ENCODE measurements around the gene CNPY1. TPM values are rescaled to one million over a fixed set of nuclear protein-coding genes. Genes with fewer than 3 reads are reported as not detected.
"Not testable (repeated sequence)": the region's sequence is repeated elsewhere in the genome, so short reads cannot be mapped to it uniquely, and the experiment has no call there.

CNPY1 gene
- total RNA-seq: not detected
- long read RNA-seq: 0 reads

DNA sequence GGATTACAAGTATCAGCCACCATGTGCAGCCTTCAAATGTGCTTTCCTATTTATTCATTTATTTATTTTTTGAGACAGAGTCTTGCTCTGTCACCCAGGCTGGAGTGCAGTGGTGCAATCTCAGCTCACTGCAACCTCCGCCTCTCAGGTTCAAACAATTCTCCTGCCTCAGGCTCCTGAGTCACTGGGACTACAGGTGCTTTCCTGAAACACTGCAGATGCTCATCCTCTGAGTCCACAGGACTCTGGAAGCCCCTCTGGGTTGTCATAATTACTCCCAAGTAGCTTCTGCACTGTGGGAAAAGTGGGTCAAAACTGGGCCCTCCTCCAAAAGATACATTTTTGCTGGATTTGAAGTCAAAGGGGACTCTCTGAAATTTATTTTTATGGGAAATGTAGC is at the start of gene CNPY1:
CNPY1 (minus strand) TSS at position 111 of the 400 bp plus-strand sequence. CDS start 630 bp downstream, outside the sequence.
- ATAC-seq; intact Hi-C loops (cut with DNase I); DNase-seq (ENCODE audit: missing footprints): not testable (repeated sequence)

DNA sequence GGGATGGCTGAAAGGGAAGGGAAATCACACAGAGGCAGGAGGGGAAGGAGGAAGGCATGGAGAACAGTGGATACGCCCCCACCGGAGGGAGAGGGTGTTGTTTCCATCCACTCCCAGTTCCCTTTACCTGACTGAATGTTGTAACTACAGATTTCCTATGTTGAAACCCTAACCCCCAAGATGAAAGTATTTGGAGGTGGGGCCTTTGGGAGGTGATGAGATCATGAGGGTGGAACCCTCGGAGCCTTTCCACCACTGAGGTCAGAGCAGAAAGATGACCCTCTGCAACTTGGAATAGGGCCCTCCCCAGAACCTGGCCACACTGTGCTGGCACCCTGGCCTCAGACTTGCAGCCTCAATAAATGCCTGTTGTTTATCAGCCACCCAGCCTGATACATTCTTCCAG is 48.6 kb upstream of the CNPY1 start:
- no peak for DNase-seq (ENCODE audit: missing footprints)
- intact Hi-C loops (cut with DNase I): no loop called here
- no peak for ATAC-seq

DNA sequence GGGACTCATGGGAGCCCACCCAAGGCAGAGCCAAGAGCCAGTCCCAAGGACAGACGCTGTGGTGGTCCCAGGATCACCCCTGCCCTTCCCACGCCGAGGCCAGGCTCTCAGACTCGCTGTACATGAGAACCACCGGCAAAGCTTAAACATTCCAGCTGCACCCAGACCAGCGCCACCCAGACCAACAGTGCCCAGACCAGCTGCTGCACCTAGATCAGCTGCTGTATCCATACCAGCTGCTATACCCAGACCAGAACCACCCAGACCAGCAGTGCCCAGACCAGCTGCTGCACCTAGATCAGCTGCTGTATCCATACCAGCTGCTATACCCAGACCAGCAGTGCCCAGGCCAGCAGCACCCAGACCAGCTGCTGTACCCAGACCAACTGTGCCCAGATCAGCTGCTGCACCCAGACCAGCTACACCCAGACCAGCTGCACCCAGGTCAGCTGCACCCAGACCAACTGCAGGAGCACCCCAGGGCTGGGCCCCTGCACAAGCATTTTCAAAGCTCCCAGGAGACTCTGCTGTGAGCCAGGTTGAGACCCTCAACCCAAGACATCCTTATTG is 47.9 kb upstream of the CNPY1 start:
- DNase-seq (ENCODE audit: missing footprints) (no peak), ATAC-seq (no peak)
- intact Hi-C loops (cut with DNase I): no loop called here

DNA sequence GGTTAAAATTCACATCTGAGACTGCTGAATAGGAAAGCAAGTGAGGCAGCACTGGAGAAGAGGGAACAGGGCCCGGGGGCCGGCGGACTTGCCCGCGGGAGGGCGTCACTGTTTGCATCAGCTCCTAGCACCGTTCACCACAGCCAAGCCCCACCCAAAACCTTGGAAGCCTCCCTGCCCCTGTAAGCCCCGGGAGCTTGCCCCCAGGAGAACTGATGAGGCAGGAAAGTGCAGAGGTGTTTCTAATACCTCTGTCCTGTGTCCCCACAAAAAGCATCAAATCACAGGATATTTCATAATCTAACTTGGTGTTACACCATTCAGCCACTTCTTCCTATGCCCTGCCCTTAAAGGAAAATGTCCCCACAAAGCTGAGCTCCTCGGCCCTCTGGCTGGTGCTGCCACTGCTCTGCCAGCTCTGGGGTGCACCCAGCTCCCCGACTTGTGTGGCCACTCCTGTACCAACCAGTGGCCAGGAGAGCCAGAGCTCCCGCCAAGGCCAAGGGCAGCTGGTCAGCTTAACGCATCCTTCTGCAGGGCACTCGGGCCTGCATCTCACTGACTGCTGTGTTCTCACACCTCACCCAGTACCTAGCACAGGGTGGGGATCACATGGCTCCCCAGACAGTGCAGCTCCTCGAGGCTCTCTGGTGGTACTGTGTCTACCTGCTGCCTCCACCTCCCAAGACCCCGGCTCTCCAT is 47.3 kb upstream of the CNPY1 start:
- intact Hi-C loops (cut with DNase I): no loop called here
- no peak for ATAC-seq

DNA sequence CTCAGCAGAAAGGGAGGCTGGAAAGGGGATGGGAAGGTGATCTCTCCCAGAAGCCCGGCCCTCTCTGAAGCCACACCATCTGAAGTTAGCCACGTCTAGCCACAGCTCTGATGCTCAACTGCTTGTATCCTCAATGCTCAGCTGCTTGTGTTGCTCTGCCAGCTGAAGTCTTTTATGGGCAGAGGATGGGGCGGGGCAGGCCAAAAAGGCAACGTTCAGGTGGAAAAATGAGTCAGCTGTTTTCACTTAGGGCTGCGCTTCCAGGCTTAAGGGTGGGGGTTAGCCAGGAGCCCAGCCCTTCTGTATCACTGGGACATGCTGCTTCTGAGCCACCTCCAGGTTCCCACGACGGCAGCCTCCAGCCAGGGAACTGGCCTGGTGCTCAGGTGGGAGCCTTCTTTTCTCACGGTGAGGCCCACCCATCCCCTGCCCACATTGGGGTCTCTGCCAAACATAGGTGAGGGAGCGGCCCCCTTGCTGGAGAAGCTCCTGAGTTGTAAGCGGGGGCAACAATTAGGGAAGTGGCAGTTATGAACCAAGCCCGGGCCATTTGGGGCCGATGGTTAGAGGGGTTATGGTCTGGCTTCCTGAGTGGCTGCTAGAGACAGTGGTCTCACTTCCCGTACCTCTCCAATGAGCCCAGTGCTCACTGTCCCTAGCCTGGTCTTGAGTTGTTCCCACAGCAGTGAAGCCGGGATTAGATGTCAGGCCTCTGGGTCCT is 44.9 kb upstream of the CNPY1 start:
- DNase-seq (ENCODE audit: missing footprints): no peak
- no peak for ATAC-seq
- intact Hi-C loops (cut with DNase I): no loop called here

More for the DNA sequence above, 47.3 kb upstream of the CNPY1 start:
- no peak for DNase-seq (ENCODE audit: missing footprints)

DNA sequence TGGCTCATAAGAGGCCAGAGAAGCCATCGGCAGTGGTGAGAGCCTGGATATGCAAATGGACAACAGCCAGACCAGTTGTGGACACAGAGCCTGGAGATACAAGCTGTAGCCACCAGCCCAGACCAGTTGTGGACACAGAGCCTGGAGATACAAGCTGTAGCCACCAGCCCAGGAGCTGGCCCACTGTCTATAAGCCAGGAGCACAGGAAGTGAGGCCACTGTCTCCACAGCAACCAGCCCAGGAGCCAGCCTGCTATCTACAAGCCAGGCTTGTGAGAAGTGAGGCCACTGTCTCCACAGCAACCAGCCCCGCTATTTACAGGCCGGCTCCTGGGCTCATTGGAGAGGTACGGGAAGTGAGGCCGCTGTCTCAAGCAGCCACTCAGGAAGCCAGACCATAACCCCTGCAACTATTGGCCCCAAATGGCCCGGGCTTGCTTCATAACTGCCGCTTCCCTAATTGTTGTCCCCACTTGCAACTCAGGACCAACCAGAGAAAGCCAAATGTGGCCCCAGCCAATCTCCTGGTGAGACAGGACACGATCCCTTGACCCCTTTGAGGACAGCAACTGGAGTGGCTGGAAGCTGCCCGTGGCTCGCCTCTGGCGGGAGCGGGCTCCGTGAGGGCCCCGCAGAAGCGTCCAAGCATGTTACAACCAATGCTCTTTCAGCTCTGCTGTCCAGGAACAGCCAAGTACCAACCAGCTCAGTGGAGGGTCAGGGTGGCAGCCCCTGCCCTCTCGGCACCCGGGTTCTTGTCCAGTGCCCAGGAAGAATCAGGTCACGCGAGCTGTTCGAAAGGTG is 44.1 kb upstream of the CNPY1 start:
- intact Hi-C loops (cut with DNase I): no loop called here

GRCh38 chr7:155589001-155589980 is 42.9 kb upstream of the CNPY1 start:
- intact Hi-C loops (cut with DNase I): no loop called here
- DNase-seq (ENCODE audit: missing footprints): no peak
- no peak for ATAC-seq

More for the DNA sequence above, 44.1 kb upstream of the CNPY1 start:
- DNase-seq (ENCODE audit: missing footprints) (peak; percentile 92), ATAC-seq (peak; percentile 62)

DNA sequence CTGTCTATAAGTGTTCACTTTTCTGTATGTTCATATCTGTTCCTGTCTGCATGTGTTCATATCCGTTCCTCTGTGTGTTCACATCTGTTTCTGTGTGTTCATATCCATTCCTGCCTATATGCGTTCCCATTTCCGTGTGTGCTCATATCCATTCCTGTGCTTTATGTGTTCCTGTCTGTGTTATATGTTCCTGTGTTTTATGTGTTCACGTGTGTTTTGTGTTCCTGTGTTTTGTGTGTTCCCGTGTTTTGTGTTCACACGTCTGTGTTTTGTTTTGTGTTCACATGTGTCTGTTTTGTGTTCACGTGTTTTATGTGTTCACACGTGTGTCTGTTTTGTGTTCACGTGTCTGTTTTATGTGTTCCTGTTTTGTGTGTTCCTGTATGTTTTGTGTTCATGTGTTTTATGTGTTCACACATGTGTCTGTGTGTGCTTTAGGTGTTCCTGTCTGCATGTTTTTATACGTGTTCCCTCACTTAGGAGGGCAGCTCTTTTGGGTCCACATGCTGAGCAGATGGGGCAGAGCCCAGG is 42.2 kb upstream of the CNPY1 start:
- no peak for ATAC-seq
- intact Hi-C loops (cut with DNase I): no loop called here
- no peak for DNase-seq (ENCODE audit: missing footprints)

- no peak for DNase-seq (ENCODE audit: missing footprints)
- intact Hi-C loops (cut with DNase I): no loop called here
Observed at GRCh38 chr7:155587486-155587885, 41.1 kb upstream of the CNPY1 start.

DNA sequence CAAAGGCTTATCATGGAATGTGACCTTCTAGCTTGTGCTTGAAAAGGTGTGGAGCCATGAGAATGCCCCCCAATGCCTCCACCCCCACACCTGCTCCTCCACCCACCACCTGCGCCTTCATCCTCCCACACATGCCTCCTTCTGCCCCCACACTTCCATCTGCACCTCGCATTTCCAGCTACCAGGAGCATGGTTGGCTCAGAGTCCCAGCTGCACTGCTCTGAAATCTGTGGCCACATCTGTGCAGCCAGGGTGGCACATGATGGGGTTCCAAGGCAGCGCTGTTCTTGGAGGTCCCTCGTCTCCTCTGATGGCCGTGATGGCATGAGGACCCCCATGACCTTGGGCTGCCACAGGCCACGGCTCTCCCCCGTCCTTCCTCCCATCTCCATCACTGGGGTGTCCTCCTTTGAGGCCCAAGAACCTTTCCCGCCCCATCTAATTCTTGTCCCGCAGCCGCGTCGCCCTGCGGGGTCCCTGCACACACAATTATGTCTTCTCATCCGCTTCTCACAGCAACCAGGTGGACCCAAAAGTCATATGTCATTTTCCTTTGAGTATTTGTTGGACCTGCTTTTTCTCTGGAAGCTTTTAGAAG is 40.6 kb upstream of the CNPY1 start:
- intact Hi-C loops (cut with DNase I): no loop called here
- no peak for ATAC-seq
- DNase-seq (ENCODE audit: missing footprints): no peak

More at GRCh38 chr7:155587486-155587885, 41.1 kb upstream of the CNPY1 start:
- no peak for ATAC-seq

GRCh38 chr7:155585951-155586350 is 39.6 kb upstream of the CNPY1 start:
- ATAC-seq: no peak
- intact Hi-C loops (cut with DNase I): no loop called here
- DNase-seq (ENCODE audit: missing footprints): no peak

DNA sequence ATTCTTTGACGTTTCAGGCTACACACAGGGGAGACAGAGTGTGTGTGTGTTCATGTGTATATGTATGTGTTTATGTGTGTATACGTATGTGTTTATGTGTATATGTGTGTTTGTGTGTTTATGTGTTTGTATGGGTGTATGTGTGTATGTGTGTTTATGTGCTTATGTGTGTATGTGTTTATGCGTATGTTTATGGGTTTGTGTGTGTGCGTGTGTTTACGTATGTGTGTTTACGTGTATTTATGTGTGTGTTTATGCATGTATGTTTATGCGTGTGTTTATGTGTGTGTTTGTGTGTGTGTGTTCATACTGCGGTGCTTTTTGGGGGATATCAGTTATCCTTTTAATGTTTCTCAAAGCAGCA is 39.2 kb upstream of the CNPY1 start:
- intact Hi-C loops (cut with DNase I): no loop called here
- no peak for ATAC-seq
- no peak for DNase-seq (ENCODE audit: missing footprints)

DNA sequence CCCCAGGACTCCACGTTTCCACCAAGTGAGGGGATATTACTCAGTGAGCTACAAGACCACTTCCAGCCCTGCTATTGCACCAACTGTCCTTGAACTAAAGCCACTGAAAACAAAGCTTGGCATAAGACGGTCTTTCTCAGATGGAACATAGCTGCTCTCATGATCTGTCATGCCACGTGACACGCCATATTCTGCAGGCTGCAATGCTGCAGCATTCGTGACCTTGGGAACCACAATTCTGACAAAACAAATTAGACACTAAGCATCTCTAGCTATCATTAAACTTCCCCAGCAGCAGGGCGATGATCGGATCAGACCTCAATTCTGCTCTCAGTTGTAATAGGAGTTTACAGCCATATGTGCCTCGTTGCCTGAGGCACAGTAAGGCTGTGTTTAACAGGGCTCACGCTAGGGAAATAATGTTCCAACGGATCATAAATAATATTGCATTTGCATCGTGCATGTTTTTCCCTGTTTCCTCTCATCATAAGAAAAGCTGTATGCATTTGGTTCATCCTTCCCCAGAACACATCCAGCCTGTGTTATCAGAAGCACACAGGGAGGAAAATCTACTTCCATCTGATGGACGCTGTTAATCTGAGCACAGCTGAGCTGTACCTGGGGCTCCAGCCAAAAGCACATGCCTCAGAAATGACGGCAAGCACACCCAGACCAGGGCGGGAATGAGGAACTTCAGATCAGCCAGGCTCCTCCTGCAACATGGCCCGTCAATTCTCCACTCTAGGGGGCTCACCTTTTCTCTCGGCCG is 38.6 kb upstream of the CNPY1 start:
- intact Hi-C loops (cut with DNase I): no loop called here
- no peak for ATAC-seq
- DNase-seq (ENCODE audit: missing footprints): no peak

DNA sequence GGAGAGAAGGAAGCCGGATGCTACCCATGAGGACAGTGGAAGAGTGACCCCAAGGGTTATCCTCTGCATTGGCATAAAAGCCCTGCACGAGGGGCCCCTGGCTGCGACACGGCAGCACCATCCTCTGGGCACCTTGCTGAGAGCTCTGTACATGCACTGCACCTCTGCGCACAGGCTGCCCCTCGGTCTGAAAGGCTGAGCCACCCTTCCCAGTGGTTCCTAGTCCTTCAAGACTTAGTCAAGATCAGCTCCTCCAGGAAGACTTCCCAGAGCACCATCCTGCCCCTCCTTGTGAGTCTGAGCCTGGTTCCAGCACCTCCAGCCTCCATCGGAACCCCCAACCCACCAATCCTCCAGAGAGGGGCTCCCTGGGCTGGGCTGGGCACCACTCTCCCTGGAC is 37.9 kb upstream of the CNPY1 start:
- ATAC-seq (no peak), DNase-seq (ENCODE audit: missing footprints) (no peak)
- intact Hi-C loops (cut with DNase I): no loop called here

- DNase-seq (ENCODE audit: missing footprints): no peak
- intact Hi-C loops (cut with DNase I): no loop called here
- ATAC-seq: no peak
Observed at GRCh38 chr7:155583636-155584035, 37.3 kb upstream of the CNPY1 start.

DNA sequence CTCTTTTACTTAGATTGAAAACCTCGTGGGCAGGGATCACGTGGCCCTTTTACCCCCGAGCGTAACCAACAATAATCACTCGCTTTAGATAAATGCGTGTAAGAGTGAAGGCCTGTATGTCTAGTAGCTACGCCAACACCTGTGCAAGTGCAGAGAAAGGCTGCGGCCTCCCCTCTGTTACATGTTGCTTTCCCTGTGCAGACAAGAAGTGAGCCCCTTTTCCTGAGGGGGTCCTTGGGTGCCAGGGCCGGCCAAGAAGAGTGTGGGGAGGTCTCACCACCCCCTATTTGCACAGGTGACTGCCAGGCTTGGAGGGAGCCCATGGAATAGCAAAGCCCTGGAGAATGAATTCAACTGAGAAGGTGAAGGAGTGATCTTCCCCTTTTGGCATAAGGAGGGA is 35.6 kb upstream of the CNPY1 start:
- intact Hi-C loops (cut with DNase I): no loop called here
- ATAC-seq (no peak), DNase-seq (ENCODE audit: missing footprints) (no peak)

Data from Right ventricle myocardium inferior (tissue), 1 donor.